ENCODE measurements around the gene VANGL1.

The VANGL1 gene

GRCh38 chr1:115668579-115668978 lies 26.8 kb downstream of the VANGL1 start:
- DNase-seq (ENCODE audit: low spot score): no peak

- DNase-seq (ENCODE audit: low spot score): no peak
Measured at GRCh38 chr1:115669002-115669673, 27.4 kb downstream of the VANGL1 start.

DNA sequence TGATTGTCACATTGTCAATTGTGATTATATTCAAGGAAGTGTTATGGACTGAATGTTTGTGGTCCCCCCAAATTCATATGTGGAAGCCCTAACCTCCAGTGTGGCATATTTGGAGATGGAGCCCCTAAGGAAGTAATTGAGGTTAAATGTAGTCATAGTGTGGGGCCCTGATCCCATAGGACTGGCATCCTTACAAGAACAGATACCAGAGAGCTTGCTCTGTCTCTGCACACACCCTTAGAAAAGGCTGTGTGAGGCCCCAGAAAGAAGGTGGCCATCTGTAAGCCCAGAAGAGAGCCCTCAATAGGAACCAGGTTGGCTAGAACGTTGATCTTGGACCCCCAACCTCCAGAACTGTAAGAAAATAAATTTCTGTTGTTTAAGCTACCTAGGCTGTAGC lies 28.1 kb downstream of the VANGL1 start:
- DNase-seq (ENCODE audit: low spot score): no peak

GRCh38 chr1:115670476-115671175 lies 28.9 kb downstream of the VANGL1 start:
- DNase-seq (ENCODE audit: low spot score): no peak

- no peak for DNase-seq (ENCODE audit: low spot score)
Measured at GRCh38 chr1:115671176-115671934, 29.6 kb downstream of the VANGL1 start.

- no peak for DNase-seq (ENCODE audit: low spot score)
Measured at GRCh38 chr1:115672224-115673009, 30.6 kb downstream of the VANGL1 start.

DNA sequence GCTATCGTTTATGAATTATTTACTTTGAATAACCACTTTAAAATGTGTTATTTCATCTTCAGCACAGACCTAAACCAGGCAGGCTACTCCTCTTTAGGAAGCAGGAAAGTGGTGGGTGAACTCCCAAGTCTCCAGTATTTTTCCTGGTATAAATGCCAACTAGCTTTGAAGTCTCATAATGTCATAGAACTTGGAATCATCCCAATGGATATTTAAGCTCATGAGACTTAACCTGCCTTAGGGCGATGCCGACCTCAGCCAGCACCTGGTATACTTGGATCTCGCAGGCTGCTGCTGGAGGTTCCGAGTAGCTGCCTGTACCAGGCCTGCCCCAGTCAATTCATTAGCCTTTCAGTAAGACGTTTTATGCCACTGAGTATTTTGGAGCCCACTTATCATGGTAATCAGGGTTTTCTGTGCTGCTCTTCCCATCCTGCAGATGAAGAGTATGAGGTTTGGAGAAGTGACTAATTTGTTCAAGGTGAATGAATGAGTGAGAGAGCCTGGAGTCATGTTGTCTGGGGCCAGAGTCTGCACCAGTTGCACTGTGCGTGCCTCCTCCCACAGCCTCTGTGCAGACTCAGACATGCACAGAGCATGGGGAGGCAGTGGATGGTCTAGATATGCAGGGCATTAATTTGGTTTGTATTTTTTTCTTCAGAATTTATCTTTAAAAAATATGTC lies 34.9 kb downstream of the VANGL1 start:
- no peak for DNase-seq (ENCODE audit: low spot score)

DNA sequence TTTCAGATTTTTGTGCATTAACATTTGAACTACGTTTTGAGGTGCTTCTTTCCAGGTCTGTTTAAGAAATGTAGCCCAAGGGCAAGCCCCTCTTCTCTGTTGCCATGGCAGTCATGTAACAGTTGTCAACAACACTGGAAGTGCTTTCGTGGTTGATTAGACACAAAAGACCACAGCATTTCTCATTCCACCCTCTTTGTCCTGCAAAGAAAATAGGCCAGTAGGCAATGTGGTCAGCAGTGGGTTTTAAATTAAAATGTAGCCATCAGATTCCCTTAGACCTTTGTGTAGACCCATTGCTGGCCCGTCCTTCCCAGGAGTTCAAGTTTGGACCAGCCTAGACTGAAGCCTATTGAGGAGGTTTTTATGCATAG lies 35.4 kb downstream of the VANGL1 start:
- DNase-seq (ENCODE audit: low spot score): no peak

- DNase-seq (ENCODE audit: low spot score): no peak
Measured at GRCh38 chr1:115677565-115677964, 35.8 kb downstream of the VANGL1 start.

DNA sequence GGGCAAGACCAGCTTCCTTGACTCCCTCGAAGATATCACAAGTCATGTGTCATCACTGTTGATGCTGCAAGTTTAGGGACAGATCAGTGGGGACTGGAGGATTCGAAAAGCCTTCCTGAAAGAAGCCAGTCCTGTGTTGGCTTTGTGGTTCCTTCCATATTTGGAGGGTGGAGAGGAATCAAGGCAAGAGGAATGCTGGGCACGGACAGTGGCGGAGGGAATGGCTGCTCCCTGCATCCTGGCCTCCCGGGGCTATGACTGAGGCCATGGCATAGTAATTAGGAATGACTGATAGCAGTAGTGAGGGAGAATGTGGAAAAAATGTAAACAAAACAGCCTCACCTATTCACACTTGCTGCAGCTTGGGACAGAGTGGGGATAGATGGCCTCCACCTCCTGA lies 36.4 kb downstream of the VANGL1 start:
- DNase-seq (ENCODE audit: low spot score): no peak

DNA sequence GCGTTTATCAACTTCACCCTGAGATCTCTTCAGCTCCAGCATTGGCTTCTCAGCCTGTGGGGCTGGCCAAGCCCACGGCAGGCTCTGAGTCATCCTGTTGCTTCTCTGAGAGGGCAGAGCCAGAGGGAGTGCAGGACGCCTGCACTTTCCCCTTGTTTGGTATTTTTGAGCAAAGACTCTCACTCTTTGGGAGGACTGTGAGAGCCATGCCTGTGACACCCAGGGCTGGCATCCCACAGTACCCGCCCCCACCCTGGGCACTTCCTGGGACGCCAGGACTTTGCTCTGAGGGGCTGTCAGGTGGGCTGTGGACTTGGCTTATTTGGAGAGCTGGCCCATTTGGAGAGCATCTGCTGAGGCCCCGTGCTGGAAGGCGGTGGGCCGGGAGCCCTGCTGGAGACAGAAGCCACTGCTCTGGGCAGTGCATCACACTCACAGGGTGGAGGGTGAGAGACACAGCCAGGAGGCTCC lies 37.4 kb downstream of the VANGL1 start:
- no peak for DNase-seq (ENCODE audit: low spot score)

DNA sequence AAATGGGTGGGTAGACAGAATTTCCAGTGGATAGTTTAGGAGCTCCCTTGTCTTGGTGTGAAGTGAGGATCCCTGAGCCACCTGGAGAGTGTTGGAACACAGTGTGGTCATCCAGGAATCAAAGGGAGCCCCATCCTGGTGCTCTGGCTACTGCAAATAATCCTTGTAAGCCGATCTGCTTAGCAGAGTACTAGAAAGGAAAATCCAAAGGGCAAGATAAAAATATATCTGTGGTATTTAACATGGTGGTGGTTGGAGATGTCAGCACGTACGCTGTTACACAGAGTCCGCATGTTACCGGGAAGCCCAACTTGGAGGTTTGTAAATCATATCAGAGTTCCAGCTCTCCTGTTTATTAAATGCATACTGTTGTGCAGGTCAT lies 39.0 kb downstream of the VANGL1 start:
- DNase-seq (ENCODE audit: low spot score): no peak

DNA sequence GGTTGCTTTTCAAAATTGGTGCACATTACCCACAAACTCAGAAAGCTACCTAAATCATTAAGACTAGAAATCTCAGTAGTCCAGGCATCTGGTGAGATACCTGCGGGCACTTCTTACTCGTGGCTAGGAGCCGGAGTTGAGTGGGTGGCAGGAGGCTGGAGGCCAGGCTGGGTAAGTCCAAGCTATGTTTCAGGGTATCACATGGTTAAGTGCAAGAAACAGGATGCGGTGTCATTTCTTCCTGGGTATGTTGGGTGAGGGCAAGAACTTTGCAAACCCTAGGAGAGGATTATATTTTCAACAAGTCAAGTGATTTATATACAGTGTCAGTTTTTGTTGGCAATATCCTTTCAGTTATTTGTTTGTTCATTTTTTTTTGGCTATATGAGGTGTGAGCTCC lies 41.0 kb downstream of the VANGL1 start:
- DNase-seq (ENCODE audit: low spot score): no peak

GRCh38 chr1:115685029-115685705 lies 43.4 kb downstream of the VANGL1 start:
- no peak for DNase-seq (ENCODE audit: low spot score)

DNA sequence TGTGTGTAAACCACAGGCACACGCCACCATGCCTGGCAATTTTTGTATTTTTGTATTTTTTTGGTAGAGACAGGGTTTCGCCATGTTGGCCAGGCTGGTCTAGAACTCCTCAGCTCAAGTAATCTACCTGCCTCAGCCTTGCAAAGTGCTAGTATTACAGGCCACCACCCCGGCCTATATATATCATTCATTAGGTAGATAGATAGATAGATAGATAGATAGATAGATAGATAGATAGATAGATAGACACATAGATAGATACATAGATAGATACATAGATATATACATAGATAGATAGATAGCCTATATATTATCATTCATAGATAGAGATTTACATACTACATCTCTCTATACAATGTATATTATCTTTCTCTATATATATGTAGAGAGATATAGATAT lies 46.0 kb downstream of the VANGL1 start:
- no peak for DNase-seq (ENCODE audit: low spot score)

DNA sequence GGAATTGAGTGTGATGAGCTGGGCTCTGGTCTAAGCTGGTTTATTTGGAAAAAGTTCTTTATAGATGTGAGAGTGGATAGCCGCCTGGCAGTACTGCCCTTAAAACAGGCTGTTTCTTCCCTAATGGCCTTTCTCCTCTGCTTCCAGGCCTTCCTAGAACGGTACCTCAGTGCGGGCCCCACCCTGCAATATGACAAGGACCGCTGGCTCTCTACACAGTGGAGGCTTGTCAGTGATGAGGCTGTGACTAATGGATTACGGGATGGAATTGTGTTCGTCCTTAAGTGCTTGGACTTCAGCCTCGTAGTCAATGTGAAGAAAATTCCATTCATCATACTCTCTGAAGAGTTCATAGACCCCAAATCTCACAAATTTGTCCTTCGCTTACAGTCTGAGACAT lies 49.2 kb downstream of the VANGL1 start:
- DNase-seq (ENCODE audit: low spot score): no peak

- no peak for DNase-seq (ENCODE audit: low spot score)
Measured at GRCh38 chr1:115692224-115692623, 50.5 kb downstream of the VANGL1 start.

DNA sequence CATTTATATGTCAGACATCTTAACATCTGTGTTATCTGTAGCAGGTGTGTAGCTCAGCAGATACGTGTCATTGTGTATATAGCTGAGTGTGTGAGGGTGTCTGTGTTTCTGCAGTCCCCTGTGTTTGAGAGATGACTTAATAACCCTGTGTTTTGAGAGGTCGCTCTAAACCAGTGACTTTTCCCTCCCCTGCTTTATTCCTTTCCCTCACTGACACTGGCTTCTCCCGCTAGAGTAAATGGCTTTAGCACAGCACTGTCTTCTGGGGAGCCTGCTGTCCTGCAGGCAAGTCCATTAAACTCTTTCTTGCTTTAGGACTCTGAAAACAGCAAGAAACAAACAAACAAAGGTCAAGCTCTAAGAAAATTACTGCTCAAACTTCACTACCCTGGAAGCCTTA lies 53.0 kb downstream of the VANGL1 start:
- DNase-seq (ENCODE audit: low spot score): no peak

DNA sequence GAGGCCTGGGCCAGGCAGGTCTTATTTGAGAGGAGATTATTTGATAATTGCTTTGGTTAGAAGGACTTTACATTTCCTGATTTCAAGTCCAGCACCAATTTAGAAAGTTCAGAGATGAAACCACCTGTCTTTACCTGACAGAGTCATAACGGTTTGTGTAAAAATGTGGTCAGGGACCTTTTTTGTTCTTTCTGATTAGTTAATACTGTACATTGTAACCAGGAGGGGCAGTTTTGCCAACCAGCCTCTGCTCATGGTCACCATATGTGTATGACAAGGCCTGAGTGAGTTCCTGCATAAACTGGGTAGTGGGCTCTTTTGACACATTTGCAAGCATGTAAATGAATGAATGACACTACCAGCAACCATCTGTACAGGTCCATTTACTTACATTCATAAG lies 55.8 kb downstream of the VANGL1 start:
- DNase-seq (ENCODE audit: low spot score): no peak

DNA sequence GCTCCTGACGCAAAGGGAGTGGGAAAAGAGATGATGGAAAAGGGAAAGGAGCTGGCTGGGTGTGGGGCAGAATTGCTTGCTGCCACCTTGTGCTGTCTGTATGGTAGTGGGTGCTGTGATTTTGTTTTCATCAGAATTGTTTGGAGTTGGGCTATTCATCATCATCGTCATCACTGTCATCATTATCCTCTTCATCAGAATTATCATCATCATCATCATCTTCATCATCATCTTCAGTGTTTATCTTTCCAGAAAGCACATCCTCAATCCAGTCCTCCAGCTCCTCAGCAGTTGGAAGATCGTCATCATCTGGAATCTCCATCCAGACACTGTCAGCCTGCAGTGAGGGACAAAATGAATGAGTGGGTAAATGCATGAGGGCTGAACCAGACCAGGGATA lies 59.3 kb downstream of the VANGL1 start:
- DNase-seq (ENCODE audit: low spot score): no peak

- no peak for DNase-seq (ENCODE audit: low spot score)
Measured at GRCh38 chr1:115702959-115703358, 61.2 kb downstream of the VANGL1 start.

Measured in CD4-positive, alpha-beta T cell treated with Interleukin-15 for 4 hours (primary cell).